Suppressor macrophage treated with lipopolysaccharide for 4 hours (primary cell): ENCODE results near the gene ERBB2.
A peak's percentile ranks its signal among the peaks of the same experiment; 100 is the strongest.

Source experiments
- DNase-seq: peaks from one replicate; pipeline ENCODE4 v3.0.0-alpha.2; 2020

ERBB2 gene

GRCh38 chr17:39699818-39700147 is at the start of gene ERBB2:
Gene ERBB2 (plus strand): TSS chr17:39700064. CDS start chr17:39700239, 175 bp downstream.
- DNase-seq = no peak

GRCh38 chr17:39650121-39650579 is 49.7 kb upstream of the ERBB2 start:
- DNase-seq = no peak

- DNase-seq = no peak
These were observed 47.8 kb upstream of the ERBB2 start for GRCh38 chr17:39651923-39652586.

- DNase-seq = no peak
These were observed 47.1 kb upstream of the ERBB2 start for GRCh38 chr17:39652587-39653315.

GRCh38 chr17:39653316-39653661 is 46.6 kb upstream of the ERBB2 start:
- DNase-seq = no peak

- peak; percentile 84 for DNase-seq
These were observed 46.1 kb upstream of the ERBB2 start for GRCh38 chr17:39653662-39654331.

- no peak for DNase-seq
These were observed 44.8 kb upstream of the ERBB2 start for GRCh38 chr17:39655105-39655504.

- no peak for DNase-seq
These were observed 41.5 kb upstream of the ERBB2 start for GRCh38 chr17:39658346-39658745.

- no peak for DNase-seq
These were observed 41.1 kb upstream of the ERBB2 start for GRCh38 chr17:39658760-39659159.

- DNase-seq = peak; percentile 50
These were observed 40.4 kb upstream of the ERBB2 start for GRCh38 chr17:39659279-39660010.

- no peak for DNase-seq
These were observed 39.9 kb upstream of the ERBB2 start for GRCh38 chr17:39660011-39660360.

- no peak for DNase-seq
These were observed 39.2 kb upstream of the ERBB2 start for GRCh38 chr17:39660397-39661385.

GRCh38 chr17:39661744-39662541 is 37.9 kb upstream of the ERBB2 start:
- DNase-seq = no peak

GRCh38 chr17:39662551-39663339 is 37.1 kb upstream of the ERBB2 start:
- DNase-seq = no peak

GRCh38 chr17:39663340-39663687 is 36.5 kb upstream of the ERBB2 start:
- no peak for DNase-seq

- no peak for DNase-seq
These were observed 35.9 kb upstream of the ERBB2 start for GRCh38 chr17:39663688-39664580.

GRCh38 chr17:39664581-39665561 is 35.0 kb upstream of the ERBB2 start, which contains the start of gene TCAP:
Gene TCAP (plus strand): TSS chr17:39665349. CDS start chr17:39665360, 11 bp downstream.
- no peak for DNase-seq

GRCh38 chr17:39665642-39666224 is 34.1 kb upstream of the ERBB2 start:
- DNase-seq = no peak
